CD4-positive, alpha-beta T cell (primary cell): ENCODE results near the gene PPM1A. TPM values are rescaled to one million over a fixed set of nuclear protein-coding genes. Genes with fewer than 3 reads are reported as not detected.

ENCODE experiments used
- ATAC-seq: fragments of 200-7000 bp; cut with Tn5 transposase; one replicate; pipeline ENCODE4 v1.10.0; 2022; ENCODE audit warnings: mild to moderate bottlenecking; ENCODE audit not compliant: poor library complexity
- CTCF ChIA-PET: fragments of 350-600 bp; sonication (Branson Sonifier 250); formaldehyde crosslinking; loops from one replicate; lab custom pipeline; 2021; ENCODE audit warnings: antibody characterized with exemption, inconsistent platforms; lab: Charles Lee
- POLR2A ChIA-PET: fragments of 350-600 bp; sonication (Branson Sonifier 250); formaldehyde crosslinking; loops from one replicate; lab custom pipeline; 2021; ENCODE audit warnings: antibody characterized with exemption, inconsistent platforms; lab: Charles Lee
- DNase-seq, 14 experiments: peaks; one replicate each; pipeline ENCODE4 v3.0.0-alpha.2; 2013 to 2020; ENCODE audit warnings: mixed read lengths in 2 of 14
- H3K27ac ChIP-seq, 2 donors: one replicate each; pipeline versions ENCODE4 v1.5.1 to v1.7.0; 2013; ENCODE audit warnings: low read length in 2 of 2, low read depth in 1 of 2, mild to moderate bottlenecking in 1 of 2
- H3K27me3 ChIP-seq, 2 experiments: 1 replicate in 1 of 2; 2 replicates in 1 of 2; pipeline versions ENCODE4 v1.6.1 to v1.7.0; 2013; ENCODE audit warnings: low read length in 2 of 2, control low read depth in 1 of 2, mild to moderate bottlenecking in 1 of 2, moderate library complexity in 1 of 2; ENCODE audit not compliant: insufficient read depth in 2 of 2, control insufficient read depth in 1 of 2
- H3K36me3 ChIP-seq: one replicate; pipeline ENCODE4 v1.6.1; 2013; ENCODE audit warnings: low read length, control low read depth; ENCODE audit not compliant: insufficient read depth
- H3K4me1 ChIP-seq: one replicate; pipeline ENCODE4 v1.6.1; 2013; ENCODE audit warnings: low read length, control low read depth; ENCODE audit not compliant: insufficient read depth
- H3K4me3 ChIP-seq: one replicate; pipeline ENCODE4 v1.5.1; 2013; ENCODE audit warnings: mild to moderate bottlenecking, low read length, moderate library complexity
- H3K9me3 ChIP-seq, 2 experiments: 1 replicate in 1 of 2; 2 replicates in 1 of 2; pipeline versions ENCODE4 v1.6.1 to v1.7.0; 2013; ENCODE audit warnings: low read length in 2 of 2, mild to moderate bottlenecking in 2 of 2, control low read depth in 1 of 2, moderate library complexity in 1 of 2; ENCODE audit not compliant: control insufficient read depth in 1 of 2, insufficient read depth in 1 of 2
- H3K27ac Mint-ChIP-seq: one replicate; pipeline ENCODE4 v1.8.0; 2020; ENCODE audit warnings: mixed read lengths
- H3K27me3 Mint-ChIP-seq: one replicate; pipeline ENCODE4 v1.8.0; 2021; ENCODE audit warnings: mixed read lengths
- H3K36me3 Mint-ChIP-seq: one replicate; pipeline ENCODE4 v1.8.0; 2021; ENCODE audit warnings: low read depth, mixed read lengths
- H3K4me1 Mint-ChIP-seq: one replicate; pipeline ENCODE4 v1.8.0; 2021; ENCODE audit warnings: low read depth, mixed read lengths
- H3K4me3 Mint-ChIP-seq: one replicate; pipeline ENCODE4 v1.8.0; 2020; ENCODE audit warnings: mild to moderate bottlenecking, mixed read lengths
- H3K9me3 Mint-ChIP-seq: one replicate; pipeline ENCODE4 v1.8.0; 2020; ENCODE audit warnings: mixed read lengths
- CTCF ChIP-seq: fragments of 200-600 bp; IDR thresholded peaks from one replicate; pipeline ENCODE4 v1.8.0; 2022; ENCODE audit warnings: antibody characterized with exemption, mild to moderate bottlenecking
- intact Hi-C, 2 experiments: fragments of 100-400 bp; cut with DNase I in 1 of 2; cut with micrococcal nuclease in 1 of 2; formaldehyde crosslinking; loops; one replicate each; pipeline versions ENCODE4 v1.15.1 to v1.9.0; 2023 to 2025; cut with DNase I, micrococcal nuclease
- total RNA-seq, 174 experiments: library from RNA in 2 of 174; stranded (reverse) in 2 of 174; gene quantifications; one replicate each; pipeline ENCODE4 v1.2.3 and lab custom pipeline; 2021 to 2026

PPM1A gene
- total RNA-seq, 2 experiments from 2014 or later: 96.9 to 97.2 TPM

- Histone ChIP-seq H3K4me1 (no peaks in the 10 kb centered on the region), H3K9me3 (no peaks in the 10 kb centered on the region), H3K27me3 (peaks cover 0 to 11% of the 10 kb centered on the region in 2 experiments), H3K36me3 (no peaks in the 10 kb centered on the region), H3K4me3 (no peak overlapping the region), H3K27ac (no peak overlapping the region)
- Mint-ChIP-seq H3K9me3 (no peaks in the 10 kb centered on the region), H3K27ac (no peak overlapping the region), H3K4me3 (no peak overlapping the region), H3K27me3 (peaks cover 36% of the 10 kb centered on the region), H3K36me3 (no peaks in the 10 kb centered on the region), H3K4me1 (no peaks in the 10 kb centered on the region)
- TF ChIP-seq CTCF: no peak
- intact Hi-C loops: loop anchor here (10.0 kb wide), 3 partner anchors 145 to 1355 kb away; partner anchors contain the start of gene HIF1A (in 1 of the 2)
- CTCF ChIA-PET: no interaction called here
- POLR2A ChIA-PET: interaction anchor here (0.6 kb wide), 1 partner anchor 155 kb away, joined by 4 read pairs; no protein-coding TSS in a partner anchor
- ATAC-seq (no peak), DNase-seq (no peak)
Observed at GRCh38 chr14:60339571-60339970, 90.5 kb downstream of the PPM1A start.

GRCh38 chr14:60343571-60344071 is 94.6 kb downstream of the PPM1A start:
- H3K27ac Mint-ChIP-seq: no peak overlapping the region
- Histone ChIP-seq H3K4me3 (no peak overlapping the region), H3K27me3 (no peaks in the 10 kb centered on the region), H3K27ac (no peak overlapping the region), H3K9me3 (no peaks in the 10 kb centered on the region), H3K4me1 (no peaks in the 10 kb centered on the region), H3K36me3 (no peaks in the 10 kb centered on the region)
- H3K4me3 Mint-ChIP-seq: no peak overlapping the region
- ATAC-seq: no peak
- no peaks in the 10 kb centered on the region for H3K36me3 Mint-ChIP-seq
- ChIA-PET CTCF (no interaction called here), POLR2A (no interaction called here)
- H3K4me1 Mint-ChIP-seq: peaks cover 12% of the 10 kb centered on the region
- peaks cover 9% of the 10 kb centered on the region for H3K27me3 Mint-ChIP-seq
- DNase-seq: no peak
- H3K9me3 Mint-ChIP-seq: no peaks in the 10 kb centered on the region
- no peak for TF ChIP-seq CTCF
- intact Hi-C loops: no loop called here

GRCh38 chr14:60344751-60345150 is 95.7 kb downstream of the PPM1A start:
- Histone ChIP-seq H3K27me3 (no peaks in the 10 kb centered on the region), H3K4me3 (no peak overlapping the region), H3K27ac (no peak overlapping the region), H3K9me3 (no peaks in the 10 kb centered on the region), H3K36me3 (no peaks in the 10 kb centered on the region), H3K4me1 (no peaks in the 10 kb centered on the region)
- no peak for DNase-seq
- no peak for TF ChIP-seq CTCF
- Mint-ChIP-seq H3K27ac (no peak overlapping the region), H3K4me1 (peaks cover 12% of the 10 kb centered on the region), H3K4me3 (no peak overlapping the region), H3K9me3 (no peaks in the 10 kb centered on the region), H3K36me3 (no peaks in the 10 kb centered on the region), H3K27me3 (peaks cover 9% of the 10 kb centered on the region)
- ChIA-PET CTCF (no interaction called here), POLR2A (no interaction called here)
- intact Hi-C loops: no loop called here
- no peak for ATAC-seq
